ENCODE data around the gene TBRG4. TPM values are rescaled to one million over a fixed set of nuclear protein-coding genes. Genes with fewer than 3 reads are reported as not detected.

The TBRG4 gene
- total and polyA plus RNA-seq, 2 experiments from 2014 or later, result 44.5 to 54.6 TPM

DNA sequence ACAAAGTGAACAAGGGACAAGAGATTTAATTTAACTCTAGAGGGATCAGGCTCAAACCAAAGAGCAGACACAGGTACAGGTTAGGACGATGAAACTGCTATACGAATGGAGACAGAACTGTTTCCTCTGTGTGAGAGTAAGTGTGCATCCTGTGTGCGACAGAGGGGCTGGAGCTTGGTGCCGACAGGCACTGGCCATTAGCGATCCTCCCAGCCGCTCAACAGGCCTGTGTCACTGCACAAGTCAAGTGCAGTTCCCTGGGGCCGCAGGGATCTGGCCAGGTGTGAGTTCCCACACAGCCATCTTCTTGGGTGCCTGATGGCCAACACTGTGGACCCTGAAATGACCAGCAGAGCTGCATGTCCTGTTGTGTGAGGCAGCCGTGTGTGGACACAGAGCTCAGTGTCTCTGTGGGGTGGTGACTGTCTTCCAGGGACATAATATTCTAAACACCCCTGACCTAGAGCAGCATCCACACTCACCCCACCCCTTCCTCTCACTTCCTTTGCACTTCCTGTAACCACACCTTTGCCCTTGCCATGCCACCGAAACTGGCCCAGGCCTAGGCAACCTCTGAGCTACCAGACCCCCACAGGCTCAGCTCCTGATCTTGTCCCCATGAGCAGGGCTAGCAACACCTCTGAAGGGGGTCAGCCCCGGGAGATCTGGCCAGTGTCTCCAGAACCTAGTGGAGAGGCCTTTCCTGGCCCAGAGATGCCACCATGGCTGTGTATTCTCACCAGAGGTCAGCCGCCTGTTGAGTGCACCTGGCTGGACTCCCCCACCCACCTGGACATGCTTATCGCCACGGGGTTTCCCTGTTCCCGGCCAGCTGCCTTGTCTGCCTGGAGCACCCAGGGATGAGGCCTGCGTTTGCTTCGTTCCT is 11.7 kb upstream of the TBRG4 start:
- Histone ChIP-seq H3K27ac (no peak overlapping the region), H4K20me1 (ENCODE audit: insufficient read depth, poor library complexity, severe bottlenecking) (no peaks in the 10 kb centered on the region), H3K4me2 (no peak overlapping the region), H3K27me3 (no peaks in the 10 kb centered on the region), H3K79me2 (no peaks in the 10 kb centered on the region), H3K9me3 (ENCODE audit: low read depth) (no peaks in the 10 kb centered on the region), H2AFZ (no peak overlapping the region), H3K4me3 (no peak overlapping the region), H3K36me3 (replicated peaks; ENCODE audit: insufficient read depth, low read depth) (no peaks in the 10 kb centered on the region), H3K9me2 (replicated peaks; ENCODE audit: insufficient read depth) (no peaks in the 10 kb centered on the region), H3K4me1 (ENCODE audit: insufficient read depth) (no peaks in the 10 kb centered on the region)
- DNase-seq (ENCODE audit: low spot score), result no peak
- WGBS (ENCODE audit: low lambda C conversion rate, missing lambda C conversion rate), result 80% methylated on average over 16 of the region's 16 CpGs
- TF ChIP-seq, protein P1, sequence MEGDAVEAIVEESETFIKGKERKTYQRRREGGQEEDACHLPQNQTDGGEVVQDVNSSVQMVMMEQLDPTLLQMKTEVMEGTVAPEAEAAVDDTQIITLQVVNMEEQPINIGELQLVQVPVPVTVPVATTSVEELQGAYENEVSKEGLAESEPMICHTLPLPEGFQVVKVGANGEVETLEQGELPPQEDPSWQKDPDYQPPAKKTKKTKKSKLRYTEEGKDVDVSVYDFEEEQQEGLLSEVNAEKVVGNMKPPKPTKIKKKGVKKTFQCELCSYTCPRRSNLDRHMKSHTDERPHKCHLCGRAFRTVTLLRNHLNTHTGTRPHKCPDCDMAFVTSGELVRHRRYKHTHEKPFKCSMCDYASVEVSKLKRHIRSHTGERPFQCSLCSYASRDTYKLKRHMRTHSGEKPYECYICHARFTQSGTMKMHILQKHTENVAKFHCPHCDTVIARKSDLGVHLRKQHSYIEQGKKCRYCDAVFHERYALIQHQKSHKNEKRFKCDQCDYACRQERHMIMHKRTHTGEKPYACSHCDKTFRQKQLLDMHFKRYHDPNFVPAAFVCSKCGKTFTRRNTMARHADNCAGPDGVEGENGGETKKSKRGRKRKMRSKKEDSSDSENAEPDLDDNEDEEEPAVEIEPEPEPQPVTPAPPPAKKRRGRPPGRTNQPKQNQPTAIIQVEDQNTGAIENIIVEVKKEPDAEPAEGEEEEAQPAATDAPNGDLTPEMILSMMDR (IDR thresholded peaks at IDR 0.05; ENCODE audit: poor library complexity), result no peak
- TF ChIP-seq EZH2phosphoT487 (IDR thresholded peaks at IDR 0.05; ENCODE audit: low read depth, severe bottlenecking, unreplicated experiment) (no peak), EZH2 (IDR thresholded peaks at IDR 0.05; ENCODE audit: borderline replicate concordance) (no peak)

DNA sequence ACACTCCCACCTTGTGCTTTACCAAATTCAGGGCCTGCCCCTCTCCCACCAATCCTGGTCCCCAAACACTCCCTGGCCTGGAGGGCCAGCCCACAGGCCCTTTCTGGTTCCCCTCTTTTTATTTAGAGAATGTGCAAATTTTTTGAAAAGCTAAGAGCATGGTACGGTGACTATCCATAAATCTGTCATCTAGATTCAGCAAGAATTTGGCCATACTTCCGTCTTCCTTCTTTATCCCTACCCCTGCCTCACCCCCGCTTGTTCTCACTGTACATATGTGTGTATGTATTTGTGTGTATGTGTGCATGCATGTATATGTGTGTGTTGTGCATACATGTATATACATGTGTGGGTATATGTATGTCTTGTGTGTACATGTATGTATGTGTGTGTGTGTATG is 8.1 kb upstream of the TBRG4 start:
- no peak for TF ChIP-seq EZH2phosphoT487 (IDR thresholded peaks at IDR 0.05; ENCODE audit: low read depth, severe bottlenecking, unreplicated experiment)
- TF ChIP-seq, protein P1 (IDR thresholded peaks at IDR 0.05; ENCODE audit: poor library complexity), result no peak
- TF ChIP-seq EZH2 (IDR thresholded peaks at IDR 0.05; ENCODE audit: borderline replicate concordance), result no peak
- Histone ChIP-seq H3K9me2 (replicated peaks; ENCODE audit: insufficient read depth) (no peaks in the 10 kb centered on the region), H4K20me1 (ENCODE audit: insufficient read depth, poor library complexity, severe bottlenecking) (no peaks in the 10 kb centered on the region), H3K36me3 (replicated peaks; ENCODE audit: insufficient read depth, low read depth) (no peaks in the 10 kb centered on the region), H3K27me3 (peaks cover 7% of the 10 kb centered on the region), H3K4me3 (no peak overlapping the region), H2AFZ (no peak overlapping the region), H3K79me2 (no peaks in the 10 kb centered on the region), H3K27ac (no peak overlapping the region), H3K4me1 (ENCODE audit: insufficient read depth) (no peaks in the 10 kb centered on the region), H3K4me2 (no peak overlapping the region), H3K9me3 (ENCODE audit: low read depth) (no peaks in the 10 kb centered on the region)
- DNase-seq (ENCODE audit: low spot score), result no peak
- WGBS (ENCODE audit: low lambda C conversion rate, missing lambda C conversion rate), result 88% methylated on average over 3 of the region's 3 CpGs

DNA sequence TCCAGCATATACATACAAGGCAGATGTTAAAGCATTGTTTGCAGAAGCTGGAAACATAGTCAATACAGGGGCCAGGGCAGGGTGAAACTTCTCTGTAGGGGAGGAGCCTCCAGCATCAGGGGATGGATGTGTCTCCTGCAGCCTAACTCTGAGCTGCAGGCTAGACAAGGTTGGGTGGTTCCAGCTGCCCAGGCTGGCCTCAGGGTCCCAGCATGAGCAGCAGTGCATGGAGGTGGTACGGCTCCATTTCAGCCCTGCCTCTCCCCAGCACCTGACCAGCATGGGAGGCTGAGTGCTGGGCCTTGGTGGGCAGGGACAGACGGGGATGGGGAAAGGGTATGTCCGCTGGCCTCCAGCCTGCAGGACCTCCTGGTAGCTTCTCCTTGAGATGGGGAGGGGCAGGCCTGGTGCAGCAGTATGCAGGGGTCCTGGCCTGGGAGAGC is 7.4 kb upstream of the TBRG4 start:
- 92% methylated on average over 3 of the region's 3 CpGs for WGBS (ENCODE audit: low lambda C conversion rate, missing lambda C conversion rate)
- no peaks in the 10 kb centered on the region for H3K9me3 ChIP-seq (ENCODE audit: low read depth)

More for the DNA sequence above, 7.4 kb upstream of the TBRG4 start:
- TF ChIP-seq, protein P1 (IDR thresholded peaks at IDR 0.05; ENCODE audit: poor library complexity), result no peak
- no peak for TF ChIP-seq EZH2 (IDR thresholded peaks at IDR 0.05; ENCODE audit: borderline replicate concordance)
- no peak for TF ChIP-seq EZH2phosphoT487 (IDR thresholded peaks at IDR 0.05; ENCODE audit: low read depth, severe bottlenecking, unreplicated experiment)
- Histone ChIP-seq H3K27me3 (peaks cover 7% of the 10 kb centered on the region), H3K4me3 (no peak overlapping the region), H3K36me3 (replicated peaks; ENCODE audit: insufficient read depth, low read depth) (no peaks in the 10 kb centered on the region), H4K20me1 (ENCODE audit: insufficient read depth, poor library complexity, severe bottlenecking) (no peaks in the 10 kb centered on the region), H2AFZ (no peak overlapping the region), H3K79me2 (no peaks in the 10 kb centered on the region), H3K9me2 (replicated peaks; ENCODE audit: insufficient read depth) (no peaks in the 10 kb centered on the region), H3K27ac (no peak overlapping the region), H3K4me2 (no peak overlapping the region), H3K4me1 (ENCODE audit: insufficient read depth) (no peaks in the 10 kb centered on the region)
- DNase-seq (ENCODE audit: low spot score), result no peak

Data from hepatocyte (in vitro differentiated cells).